Lower leg skin (tissue), 4 donors: ENCODE measurements around the gene BORCS5. TPM values are rescaled to one million over a fixed set of nuclear protein-coding genes. Genes with fewer than 3 reads are reported as not detected.
"Not testable (repeated sequence)": the region's sequence is repeated elsewhere in the genome, so short reads cannot be mapped to it uniquely, and the experiment has no call there.

Source experiments
- DNase-seq, 2 donors: peaks; one replicate each; pipeline ENCODE4 v3.0.0-alpha.2; 2019; ENCODE audit warnings: low spot score in 2 of 2
- H3K4me3 ChIP-seq: fragments of 200-600 bp; sonication (generic); 2 replicates; pipeline ENCODE4 v1.5.1; 2017; ENCODE audit warnings: mild to moderate bottlenecking, low read depth; ENCODE audit not compliant: poor library complexity, severe bottlenecking
- CTCF ChIP-seq, 3 donors: fragments of 450-650 bp; IDR thresholded peaks; one replicate each; pipeline ENCODE4 v1.5.1; 2016; ENCODE audit warnings: antibody characterized with exemption in 3 of 3, mild to moderate bottlenecking in 3 of 3, moderate library complexity in 2 of 3
- POLR2A ChIP-seq, 2 donors: fragments of 450-650 bp; IDR thresholded peaks; one replicate each; pipeline ENCODE4 v1.6.1; 2016 to 2017; ENCODE audit warnings: antibody characterized with exemption in 2 of 2, mild to moderate bottlenecking in 1 of 2, moderate library complexity in 1 of 2
- WGBS, 2 donors: methylation state at CpG; one replicate each; pipeline ENCODE4 v1.1.5; 2018; 5-methylcytosine and 5-hydroxymethylcytosine counted together
- intact Hi-C: fragments of 100-400 bp; cut with DNase I; formaldehyde crosslinking; loops from one replicate; pipeline ENCODE4 v1.15.0; 2023; ENCODE audit warnings: low total_unique reads
- total RNA-seq, 4 donors: library from RNA; depleted of rRNA; stranded (reverse); fragments of >200 nt; gene quantifications; one replicate each; pipeline ENCODE4 v1.1.0, GENCODE V29; 2016

Gene BORCS5
- total RNA-seq, 4 donors from 2014 or later: 5.3 to 13.4 (median 10.1) TPM

GRCh38 chr12:12467264-12467663, 110.4 kb downstream of the BORCS5 start:
- DNase-seq: no peak
- H3K4me3 ChIP-seq: no peak overlapping the region
- 79 to 82% methylated on average over 6 of the region's 6 CpGs for WGBS, 2 donors
- TF ChIP-seq CTCF (IDR thresholded peaks at IDR 0.05) (no peak), POLR2A (IDR thresholded peaks at IDR 0.05) (no peak)
- intact Hi-C loops: no loop called here

- no peak for DNase-seq
- no peak overlapping the region for H3K4me3 ChIP-seq
- TF ChIP-seq POLR2A (IDR thresholded peaks at IDR 0.05) (no peak), CTCF (IDR thresholded peaks at IDR 0.05) (no peak)
- intact Hi-C loops: no loop called here
- 69 to 72% methylated on average over 14 of the region's 14 CpGs for WGBS, 2 donors
Observed at GRCh38 chr12:12467688-12468261, 110.9 kb downstream of the BORCS5 start.

GRCh38 chr12:12468575-12468974, 111.7 kb downstream of the BORCS5 start:
- WGBS, 2 donors: 95 to 98% methylated on average over 3 of the region's 3 CpGs
- TF ChIP-seq POLR2A (IDR thresholded peaks at IDR 0.05): no peak
- TF ChIP-seq CTCF (IDR thresholded peaks at IDR 0.05): no peak
- no peak for DNase-seq
- intact Hi-C loops: no loop called here
- no peak overlapping the region for H3K4me3 ChIP-seq

GRCh38 chr12:12469386-12469785, 112.5 kb downstream of the BORCS5 start:
- WGBS, 2 donors: 58 to 63% methylated on average over 7 of the region's 7 CpGs
- H3K4me3 ChIP-seq: no peak overlapping the region
- intact Hi-C loops: no loop called here
- no peak for TF ChIP-seq POLR2A (IDR thresholded peaks at IDR 0.05)
- TF ChIP-seq CTCF (IDR thresholded peaks at IDR 0.05): no peak
- DNase-seq: peak in 1 of 2 donors; percentile 79

- intact Hi-C loops: no loop called here
- DNase-seq: no peak
- 38 to 70% methylated on average over 7 of the region's 7 CpGs for WGBS, 2 donors
Observed at GRCh38 chr12:12470751-12471306, 114.0 kb downstream of the BORCS5 start.

GRCh38 chr12:12471982-12472961, 115.4 kb downstream of the BORCS5 start:
- H3K4me3 ChIP-seq, DNase-seq, intact Hi-C loops: not testable (repeated sequence)
- 88 to 93% methylated on average over 29 to 36 of the region's 37 CpGs for WGBS, 2 donors

More at GRCh38 chr12:12470751-12471306, 114.0 kb downstream of the BORCS5 start:
- H3K4me3 ChIP-seq: no peak overlapping the region
- no peak for TF ChIP-seq POLR2A (IDR thresholded peaks at IDR 0.05)
- TF ChIP-seq CTCF (IDR thresholded peaks at IDR 0.05): no peak
